Measurements from ENCODE around the gene OR1L4.

OR1L4 gene
- long read RNA-seq, donor 1, result 0 reads
- long read RNA-seq, donor 2, result 0 reads
- long read RNA-seq, donor 3, result 0 reads
- long read RNA-seq, donor 4, result 0 reads
- long read RNA-seq, donor 5, result 0 reads
- long read RNA-seq, donor 6, result 0 reads
- long read RNA-seq, donor 7, result 0 reads
- long read RNA-seq, donor 8, result 0 reads

GRCh38 chr9:122723690-122724089, at the start of gene OR1L4:
OR1L4 (plus strand) TSS chr9:122723990; CDS start chr9:122723990, 0 bp downstream.
- DNase-seq, result no peak

GRCh38 chr9:122684851-122685250, 38.9 kb upstream of the OR1L4 start:
- no peak for DNase-seq

- DNase-seq, result no peak
Observed at GRCh38 chr9:122695696-122696095, 28.1 kb upstream of the OR1L4 start.

GRCh38 chr9:122718038-122718437, 5.8 kb upstream of the OR1L4 start:
- DNase-seq, result no peak

- no peak for DNase-seq
Observed at GRCh38 chr9:122719218-122719617, 4.6 kb upstream of the OR1L4 start.

GRCh38 chr9:122742003-122742402, 18.2 kb downstream of the OR1L4 start, which contains the start of gene OR1L6:
OR1L6 (plus strand) TSS chr9:122742303; CDS start chr9:122749848, 7,545 bp downstream.
- no peak for DNase-seq

GRCh38 chr9:122754825-122755224, 31.0 kb downstream of the OR1L4 start:
- DNase-seq, result no peak

GRCh38 chr9:122767817-122768216, 44.0 kb downstream of the OR1L4 start:
- DNase-seq, result no peak

Measured in right kidney (tissue), 9 donors.